Osteocyte (in vitro differentiated cells): ENCODE results near the gene SAA2. TPM values are rescaled to one million over a fixed set of nuclear protein-coding genes. Genes with fewer than 3 reads are reported as not detected.
"Not testable (repeated sequence)": the region's sequence is repeated elsewhere in the genome, so short reads cannot be mapped to it uniquely, and the experiment has no call there.

Experiments
- DNase-seq: peaks from one replicate; pipeline ENCODE4 v3.0.0; 2021; ENCODE audit warnings: mixed read lengths; ENCODE audit not compliant: unreplicated experiment; ENCODE audit errors: extremely low spot score
- H3K27ac Mint-ChIP-seq: one replicate; pipeline ENCODE4 v1.8.0; 2021; ENCODE audit warnings: mild to moderate bottlenecking, mixed read lengths; ENCODE audit not compliant: unreplicated experiment
- H3K27me3 Mint-ChIP-seq: one replicate; pipeline ENCODE4 v1.8.0; 2021; ENCODE audit warnings: mixed read lengths; ENCODE audit not compliant: unreplicated experiment
- H3K36me3 Mint-ChIP-seq: one replicate; pipeline ENCODE4 v1.8.0; 2021; ENCODE audit warnings: mixed read lengths; ENCODE audit not compliant: unreplicated experiment
- H3K4me1 Mint-ChIP-seq: one replicate; pipeline ENCODE4 v1.8.0; 2021; ENCODE audit warnings: mixed read lengths; ENCODE audit not compliant: unreplicated experiment
- H3K4me3 Mint-ChIP-seq: one replicate; pipeline ENCODE4 v1.8.0; 2021; ENCODE audit warnings: mild to moderate bottlenecking, moderate library complexity, mixed read lengths; ENCODE audit not compliant: unreplicated experiment
- H3K9me3 Mint-ChIP-seq: one replicate; pipeline ENCODE4 v1.8.0; 2021; ENCODE audit warnings: mixed read lengths; ENCODE audit not compliant: unreplicated experiment
- total RNA-seq: library from RNA; stranded (reverse); gene quantifications from 2 replicates; pipeline ENCODE4 v1.2.1, GENCODE V29; 2021
- TF ChIP-seq, protein P1 (sequence below): fragments of 200-600 bp; sonication (generic); IDR thresholded peaks from 2 replicates; pipeline ENCODE4 v1.5.0; 2021; ENCODE audit warnings: antibody characterized with exemption, mild to moderate bottlenecking, moderate library complexity

SAA2 gene
- total RNA-seq, 1 donor from 2014 or later, result not detected

DNA sequence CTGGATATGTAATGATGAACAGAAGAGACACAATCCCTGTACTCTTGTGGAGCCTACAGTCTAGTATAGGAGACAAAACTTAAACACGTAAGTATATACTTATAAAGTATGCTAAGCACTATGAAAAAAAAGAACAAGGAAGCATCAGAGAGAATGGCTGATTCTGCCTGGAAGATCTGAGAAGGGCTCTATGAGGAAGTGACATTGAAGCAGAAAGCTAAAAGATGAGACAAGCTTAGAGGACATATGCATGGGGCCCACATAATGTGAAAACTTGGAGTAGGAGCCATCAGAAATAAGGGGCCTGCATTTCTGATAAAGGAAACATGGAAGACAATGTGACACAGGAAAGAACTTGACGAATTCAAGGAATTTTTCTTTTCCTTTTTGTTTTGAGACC is 34.2 kb upstream of the SAA2 start:
- TF ChIP-seq, protein P1, sequence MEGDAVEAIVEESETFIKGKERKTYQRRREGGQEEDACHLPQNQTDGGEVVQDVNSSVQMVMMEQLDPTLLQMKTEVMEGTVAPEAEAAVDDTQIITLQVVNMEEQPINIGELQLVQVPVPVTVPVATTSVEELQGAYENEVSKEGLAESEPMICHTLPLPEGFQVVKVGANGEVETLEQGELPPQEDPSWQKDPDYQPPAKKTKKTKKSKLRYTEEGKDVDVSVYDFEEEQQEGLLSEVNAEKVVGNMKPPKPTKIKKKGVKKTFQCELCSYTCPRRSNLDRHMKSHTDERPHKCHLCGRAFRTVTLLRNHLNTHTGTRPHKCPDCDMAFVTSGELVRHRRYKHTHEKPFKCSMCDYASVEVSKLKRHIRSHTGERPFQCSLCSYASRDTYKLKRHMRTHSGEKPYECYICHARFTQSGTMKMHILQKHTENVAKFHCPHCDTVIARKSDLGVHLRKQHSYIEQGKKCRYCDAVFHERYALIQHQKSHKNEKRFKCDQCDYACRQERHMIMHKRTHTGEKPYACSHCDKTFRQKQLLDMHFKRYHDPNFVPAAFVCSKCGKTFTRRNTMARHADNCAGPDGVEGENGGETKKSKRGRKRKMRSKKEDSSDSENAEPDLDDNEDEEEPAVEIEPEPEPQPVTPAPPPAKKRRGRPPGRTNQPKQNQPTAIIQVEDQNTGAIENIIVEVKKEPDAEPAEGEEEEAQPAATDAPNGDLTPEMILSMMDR, result no peak
- H3K9me3 Mint-ChIP-seq, result no peaks in the 10 kb centered on the region
- no peaks in the 10 kb centered on the region for H3K4me1 Mint-ChIP-seq
- H3K36me3 Mint-ChIP-seq, result peaks cover 68% of the 10 kb centered on the region
- H3K27ac Mint-ChIP-seq, result no peak overlapping the region
- H3K4me3 Mint-ChIP-seq, result no peak overlapping the region
- no peaks in the 10 kb centered on the region for H3K27me3 Mint-ChIP-seq
- no peak for DNase-seq

DNA sequence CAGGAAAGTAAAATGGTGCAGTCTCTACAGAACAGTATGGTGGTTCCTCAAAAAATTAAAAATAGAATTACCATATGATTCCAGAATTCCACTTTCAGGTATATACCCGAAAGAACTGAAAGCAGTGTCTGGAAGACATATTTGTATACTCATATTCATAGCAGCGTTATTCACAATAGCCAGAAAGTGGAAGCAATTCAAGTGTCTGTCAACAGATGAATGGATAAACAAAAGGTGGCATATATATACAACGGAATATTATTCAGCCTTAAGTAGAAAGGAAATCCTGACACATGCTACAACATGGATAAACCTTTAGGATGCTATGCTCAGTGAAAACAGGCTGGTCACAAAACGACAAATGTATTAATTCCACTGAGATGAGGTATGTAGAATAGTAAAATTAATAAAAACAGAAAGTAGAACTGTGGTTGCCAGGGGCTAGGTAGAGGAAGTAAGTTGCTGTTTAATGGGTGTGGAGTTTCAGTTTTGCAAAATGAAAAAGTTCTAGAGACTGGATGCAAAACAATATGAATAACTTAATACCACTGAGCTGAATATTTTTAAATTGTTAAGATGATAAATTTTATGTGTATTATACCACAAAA is 32.1 kb upstream of the SAA2 start:
- Mint-ChIP-seq H3K4me3 (no peak overlapping the region), H3K36me3 (peaks cover 58% of the 10 kb centered on the region), H3K27me3 (no peaks in the 10 kb centered on the region), H3K27ac (no peak overlapping the region), H3K9me3 (no peaks in the 10 kb centered on the region), H3K4me1 (no peaks in the 10 kb centered on the region)
- DNase-seq, result no peak
- TF ChIP-seq, protein P1, result no peak

DNA sequence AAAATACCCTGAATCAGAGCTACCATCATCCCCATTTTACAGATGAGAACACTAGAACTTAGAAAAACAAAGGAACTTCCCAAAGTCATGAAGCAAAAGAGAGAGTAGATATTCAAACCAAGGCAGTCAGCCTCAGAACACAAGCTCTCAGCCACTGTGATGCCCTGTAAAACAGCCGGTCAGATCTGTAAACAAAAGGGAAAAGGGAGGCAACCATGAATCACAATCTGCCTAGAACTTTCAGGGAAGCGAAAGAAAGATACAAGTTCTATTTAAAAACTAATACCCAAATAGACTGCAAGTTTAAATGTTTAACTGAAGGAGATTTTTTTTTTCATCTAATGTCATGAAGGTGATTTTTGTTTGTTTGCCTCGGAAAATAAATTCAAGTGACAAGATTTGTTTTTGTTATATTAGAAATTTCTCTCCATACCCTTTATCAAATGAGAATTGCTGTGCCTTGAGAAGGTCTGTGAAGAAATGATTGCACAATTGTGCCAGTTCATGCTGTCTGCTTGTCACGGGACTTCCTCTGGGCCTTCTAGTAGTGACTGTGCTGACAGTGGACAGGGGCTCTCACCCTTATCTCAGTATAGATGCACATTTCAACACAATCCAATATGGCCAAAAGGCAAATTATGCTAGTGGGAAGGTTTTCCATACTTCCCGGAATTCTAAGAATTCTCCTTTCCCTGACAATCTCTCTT is 29.2 kb upstream of the SAA2 start:
- peaks cover 47% of the 10 kb centered on the region for H3K36me3 Mint-ChIP-seq
- H3K4me3 Mint-ChIP-seq, result no peak overlapping the region
- DNase-seq, result no peak
- no peak overlapping the region for H3K27ac Mint-ChIP-seq
- no peaks in the 10 kb centered on the region for H3K4me1 Mint-ChIP-seq
- TF ChIP-seq, protein P1, result no peak
- H3K9me3 Mint-ChIP-seq, result no peaks in the 10 kb centered on the region
- no peaks in the 10 kb centered on the region for H3K27me3 Mint-ChIP-seq

DNA sequence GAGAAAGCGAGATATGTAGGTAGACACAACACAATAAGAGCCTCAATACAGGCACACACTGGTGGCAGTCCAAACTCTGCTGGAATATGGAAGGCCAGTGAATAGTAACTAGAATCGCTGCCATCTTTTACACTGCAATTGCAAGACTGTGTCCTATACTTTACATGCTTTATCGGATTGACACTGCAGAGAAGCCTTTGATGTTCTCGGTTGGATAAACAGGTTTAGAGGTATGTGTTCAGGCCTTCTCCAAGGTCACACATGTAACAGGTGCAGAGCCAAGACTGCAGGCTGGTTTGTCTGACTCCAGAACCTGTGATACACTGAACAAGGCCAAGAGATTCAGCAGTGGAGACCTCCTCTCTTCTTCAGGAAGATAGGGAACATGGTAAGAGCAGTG is 22.7 kb upstream of the SAA2 start:
- no peak for DNase-seq
- TF ChIP-seq, protein P1, result no peak
- H3K4me1 Mint-ChIP-seq, result no peaks in the 10 kb centered on the region
- H3K9me3 Mint-ChIP-seq, result no peaks in the 10 kb centered on the region
- peaks cover 9% of the 10 kb centered on the region for H3K36me3 Mint-ChIP-seq
- no peak overlapping the region for H3K4me3 Mint-ChIP-seq
- H3K27ac Mint-ChIP-seq, result no peak overlapping the region
- no peaks in the 10 kb centered on the region for H3K27me3 Mint-ChIP-seq

DNA sequence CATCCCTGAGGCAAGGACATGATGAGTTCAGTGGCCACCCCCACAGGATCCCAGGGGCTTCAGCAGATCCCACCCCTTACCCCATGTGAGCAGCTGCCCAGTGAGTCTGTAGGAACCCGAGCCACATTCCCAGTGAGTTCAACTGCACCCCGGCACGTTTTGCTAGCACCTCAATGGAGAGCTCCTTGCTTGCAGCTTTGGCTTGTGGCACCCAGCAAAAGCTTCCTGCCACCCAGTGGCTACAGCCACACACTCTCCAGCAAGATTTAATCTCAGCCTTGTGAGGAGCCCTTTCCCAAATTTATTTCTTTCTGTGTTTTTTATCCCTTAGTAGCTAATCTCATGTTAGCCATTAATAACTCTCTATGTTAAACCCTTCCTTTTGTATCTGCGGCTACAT is 21.6 kb upstream of the SAA2 start:
- TF ChIP-seq, protein P1, result no peak
- DNase-seq, result no peak
- H3K27me3 Mint-ChIP-seq, result no peaks in the 10 kb centered on the region

DNA sequence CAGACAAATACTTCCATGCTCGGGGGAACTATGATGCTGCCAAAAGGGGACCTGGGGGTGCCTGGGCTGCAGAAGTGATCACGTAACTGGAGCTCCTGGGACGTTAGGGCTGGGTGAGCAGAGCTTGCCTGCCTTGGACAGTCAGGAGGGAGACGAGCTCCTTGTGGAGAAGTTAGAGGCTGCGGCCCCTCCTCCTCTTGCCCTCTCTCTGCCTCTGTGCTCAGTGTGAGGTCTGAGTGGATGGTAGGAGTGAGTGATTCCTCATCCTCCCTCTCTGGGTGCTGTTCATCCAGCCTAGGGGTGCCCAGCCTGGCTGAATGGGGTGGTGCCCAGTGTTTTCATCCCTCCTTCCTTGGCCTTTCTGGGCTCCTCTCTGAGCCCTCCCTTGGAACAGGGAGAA is 20.8 kb upstream of the SAA2 start:
- not testable (repeated sequence) for H3K27me3 Mint-ChIP-seq, H3K4me1 Mint-ChIP-seq, DNase-seq, H3K4me3 Mint-ChIP-seq, H3K27ac Mint-ChIP-seq, H3K36me3 Mint-ChIP-seq, H3K9me3 Mint-ChIP-seq

More for the DNA sequence above, 21.6 kb upstream of the SAA2 start:
- Mint-ChIP-seq H3K27ac (no peak overlapping the region), H3K4me1 (no peaks in the 10 kb centered on the region), H3K4me3 (no peak overlapping the region), H3K36me3 (peaks cover 3% of the 10 kb centered on the region), H3K9me3 (no peaks in the 10 kb centered on the region)

DNA sequence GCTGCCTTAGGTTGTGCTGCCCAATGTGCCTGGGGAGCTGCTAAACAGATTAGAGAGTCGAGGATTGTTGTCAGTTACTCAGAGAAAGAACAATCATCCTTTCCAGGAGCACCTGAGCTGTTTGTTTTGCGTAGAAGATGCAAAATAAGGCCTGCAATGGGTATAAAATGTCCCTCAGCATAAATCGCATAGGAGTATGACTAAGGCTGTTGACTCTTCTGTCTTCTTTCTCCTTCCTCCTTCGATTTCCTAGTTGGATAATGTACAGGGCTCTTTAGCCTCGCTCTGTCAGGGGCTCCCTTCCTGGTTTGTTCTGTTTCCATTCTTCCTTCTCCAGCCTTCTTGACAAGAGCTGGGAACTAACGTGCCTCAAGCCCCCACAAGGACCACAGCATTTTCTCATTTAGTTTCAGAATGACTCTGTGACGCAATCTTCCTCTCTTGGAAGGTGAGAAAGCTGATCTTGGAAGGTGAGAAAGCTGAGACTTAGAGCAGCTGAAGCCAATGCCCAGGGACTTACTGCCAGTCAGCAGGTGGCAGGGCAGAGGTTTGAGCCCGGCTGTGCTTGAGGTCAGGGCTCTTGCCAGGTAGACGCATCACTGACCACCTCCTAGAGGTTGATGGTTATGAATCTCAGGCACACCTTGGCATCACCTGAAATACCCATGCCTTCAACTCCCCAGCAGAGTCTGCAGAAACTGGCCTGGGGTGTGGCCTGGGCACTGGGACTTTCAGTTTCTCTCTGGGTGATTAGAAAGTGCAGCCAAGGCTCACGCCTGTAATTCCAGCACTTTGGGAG is 19.1 kb upstream of the SAA2 start:
- not testable (repeated sequence) for H3K27ac Mint-ChIP-seq, H3K27me3 Mint-ChIP-seq, H3K9me3 Mint-ChIP-seq, H3K4me3 Mint-ChIP-seq, DNase-seq, H3K36me3 Mint-ChIP-seq, H3K4me1 Mint-ChIP-seq
